ENCODE data around the gene STK17A. TPM values are rescaled to one million over a fixed set of nuclear protein-coding genes. Genes with fewer than 3 reads are reported as not detected.

Gene STK17A
- total RNA-seq, 1 experiment from 2014 or later = 75.4 TPM

- Histone ChIP-seq H4K20me1 (ENCODE audit: low read length) (peaks cover 43% of the 10 kb centered on the region), H3K9me3 (ENCODE audit: low read length) (no peaks in the 10 kb centered on the region), H3F3A (ENCODE audit: low read length, unreplicated experiment) (no peaks in the 10 kb centered on the region), H3K79me2 (ENCODE audit: low read length) (peaks cover 83% of the 10 kb centered on the region), H3K9me2 (replicated peaks; ENCODE audit: low read length) (no peaks in the 10 kb centered on the region), H3K4me2 (ENCODE audit: low read length) (no peak overlapping the region), H3K4me3 (ENCODE audit: low read length) (no peak overlapping the region), H3K4me1 (ENCODE audit: insufficient read depth, low read length) (0 out of 2 replicates have a peak, but pooled peaks cover under 1% of the 10 kb centered on the region), H3K27ac (ENCODE audit: low read length) (no peak overlapping the region), H3K36me3 (ENCODE audit: low read depth, low read length) (peaks cover 68% of the 10 kb centered on the region), H3K27me3 (ENCODE audit: low read length) (no peaks in the 10 kb centered on the region), H2AFZ (ENCODE audit: low read length) (no peak overlapping the region), H3K9ac (ENCODE audit: low read length) (no peak overlapping the region)
- no TSS peak for BruUV-seq (replicated peaks)
- DNase-seq (no peak), ATAC-seq (no peak)
- POLR2A ChIA-PET (ENCODE audit: unreplicated experiment) = no interaction called here
- TF ChIP-seq EZH2phosphoT487 (IDR thresholded peaks at IDR 0.05; ENCODE audit: borderline replicate concordance, low read length) (no peak), CTCF (conservative IDR thresholded peaks at IDR 0.05; ENCODE audit: low read depth, low read length) (no peak), EZH2 (IDR thresholded peaks at IDR 0.05; ENCODE audit: low read length, unreplicated experiment) (no peak)
- intact Hi-C loops (cut with micrococcal nuclease) = no loop called here
- CTCF ChIA-PET = no interaction called here
Observed at GRCh38 chr7:43612128-43612527, 29.2 kb downstream of the STK17A start.

GRCh38 chr7:43612599-43613589 lies 30.0 kb downstream of the STK17A start:
- TF ChIP-seq EZH2phosphoT487 (IDR thresholded peaks at IDR 0.05; ENCODE audit: borderline replicate concordance, low read length) = no peak
- no peak for TF ChIP-seq CTCF (conservative IDR thresholded peaks at IDR 0.05; ENCODE audit: low read depth, low read length)
- no peak for TF ChIP-seq EZH2 (IDR thresholded peaks at IDR 0.05; ENCODE audit: low read length, unreplicated experiment)
- Histone ChIP-seq H3K79me2 (ENCODE audit: low read length) (peaks cover 87% of the 10 kb centered on the region), H3K9ac (ENCODE audit: low read length) (no peak overlapping the region), H3K9me2 (replicated peaks; ENCODE audit: low read length) (no peaks in the 10 kb centered on the region), H3K27ac (ENCODE audit: low read length) (no peak overlapping the region), H3F3A (ENCODE audit: low read length, unreplicated experiment) (no peaks in the 10 kb centered on the region), H3K4me1 (ENCODE audit: insufficient read depth, low read length) (peaks cover 8% of the 10 kb centered on the region), H3K27me3 (ENCODE audit: low read length) (no peaks in the 10 kb centered on the region), H2AFZ (ENCODE audit: low read length) (no peak overlapping the region), H3K9me3 (ENCODE audit: low read length) (no peaks in the 10 kb centered on the region), H3K4me3 (ENCODE audit: low read length) (no peak overlapping the region), H3K4me2 (ENCODE audit: low read length) (no peak overlapping the region), H4K20me1 (ENCODE audit: low read length) (peaks cover 38% of the 10 kb centered on the region), H3K36me3 (ENCODE audit: low read depth, low read length) (peaks cover 71% of the 10 kb centered on the region)
- POLR2A ChIA-PET (ENCODE audit: unreplicated experiment) = interaction anchor here (0.6 kb wide), 1 partner anchor 30 kb away, joined by 35 read pairs; the partner anchor contains the start of gene STK17A
- ATAC-seq = no peak
- CTCF ChIA-PET = no interaction called here
- intact Hi-C loops (cut with micrococcal nuclease) = no loop called here
- TSS peak; percentile 1 for BruUV-seq (replicated peaks)
- DNase-seq = no peak

Measured in PC-3 (cell line).